Kidney (tissue), 14 donors: Measurements from ENCODE around the gene HTR3A. TPM values are rescaled to one million over a fixed set of nuclear protein-coding genes. Genes with fewer than 3 reads are reported as not detected.
"Not testable (repeated sequence)": the region's sequence is repeated elsewhere in the genome, so short reads cannot be mapped to it uniquely, and the experiment has no call there.

ENCODE experiments used
- DNase-seq, 5 donors: peaks; one replicate each; pipeline ENCODE4 v3.0.0-alpha.2; 2013 to 2020
- FAIRE-seq: peaks from 2 replicates; lab custom pipeline; 2012; peaks lifted over from hg19 to GRCh38; lab: Jason Lieb, UNC
- H3K27ac ChIP-seq, 2 donors: one replicate each; pipeline ENCODE4 v1.7.0; 2013; ENCODE audit warnings: low read depth in 2 of 2, low read length in 2 of 2, inconsistent platforms in 1 of 2
- H3K27me3 ChIP-seq: one replicate; pipeline ENCODE4 v1.7.1; 2013; ENCODE audit warnings: low read length, inconsistent platforms; ENCODE audit not compliant: control insufficient read depth, insufficient read depth
- H3K36me3 ChIP-seq, 3 donors: one replicate each; pipeline versions ENCODE4 v1.7.0 to v1.7.1; 2013; ENCODE audit warnings: low read length in 3 of 3, control low read depth in 1 of 3, inconsistent platforms in 1 of 3; ENCODE audit not compliant: insufficient read depth in 3 of 3, control insufficient read depth in 2 of 3
- H3K4me1 ChIP-seq, 3 donors: one replicate each; pipeline versions ENCODE4 v1.7.0 to v1.7.1; 2013; ENCODE audit warnings: low read length in 3 of 3, inconsistent platforms in 1 of 3, low read depth in 1 of 3; ENCODE audit not compliant: control insufficient read depth in 2 of 3, insufficient read depth in 2 of 3
- H3K4me3 ChIP-seq, 3 donors: one replicate each; pipeline versions ENCODE4 v1.7.0 to v1.8.1; 2013; ENCODE audit warnings: low read length in 3 of 3, control low read depth in 1 of 3, inconsistent platforms in 1 of 3
- H3K9ac ChIP-seq, 3 donors: one replicate each; pipeline versions ENCODE4 v1.7.0 to v1.7.1; 2013; ENCODE audit warnings: low read length in 3 of 3, control low read depth in 1 of 3, inconsistent platforms in 1 of 3
- H3K9me3 ChIP-seq, 3 donors: one replicate each; pipeline versions ENCODE4 v1.7.0 to v1.7.1; 2013; ENCODE audit warnings: low read length in 3 of 3, control low read depth in 1 of 3, inconsistent platforms in 1 of 3; ENCODE audit not compliant: control insufficient read depth in 2 of 3, insufficient read depth in 1 of 3
- CTCF ChIP-seq: IDR thresholded peaks from 3 replicates; pipeline ENCODE4 v1.5.1; 2012; ENCODE audit warnings: mild to moderate bottlenecking, moderate library complexity, borderline replicate concordance; ENCODE audit not compliant: insufficient read depth; ENCODE audit errors: extremely low read depth
- intact Hi-C: fragments of 100-400 bp; cut with DNase I; formaldehyde crosslinking; loops from one replicate; pipeline ENCODE4 v1.11.1; 2022
- polyA plus RNA-seq: library from polyadenylated mRNA; stranded (reverse); fragments of 350-450 nt; fragmentation: Illumina TruSeq; extraction: RNeasy Lipid Tissue Mini Kit (QIAGEN cat#74804); gene quantifications from one replicate; pipeline ENCODE4 v1.2.3, GENCODE V29; 2014; ENCODE audit warnings: low read depth, low replicate concordance; ENCODE audit not compliant: insufficient read depth
- total RNA-seq: library from RNA; stranded (reverse); fragmentation: NEBNext Ultra II Directional; extraction: Animal tissue kit (Norgen Biotek cat#: 25700); gene quantifications from one replicate; pipeline ENCODE4 v1.2.1, GENCODE V29; 2021
- donor health status: control.
- donor health status: control.
- donor health status: control.
- donor health status: control.
- donor health status: control.
- donor health status: DM: yes; HTN: yes; CAD: no.
- donor health status: Normal renal cell carcinoma (clear cell type).

The HTR3A gene
- total and polyA plus RNA-seq, 2 donors from 2014 or later, result 1.1 TPM; not detected in 1

- Histone ChIP-seq H3K9ac (no peak overlapping the region), H3K9me3 (no peaks in the 10 kb centered on the region), H3K27me3 (no peaks in the 10 kb centered on the region), H3K27ac (no peak overlapping the region), H3K36me3 (no peaks in the 10 kb centered on the region), H3K4me3 (no peak overlapping the region), H3K4me1 (no peaks in the 10 kb centered on the region)
- no peak for TF ChIP-seq CTCF
- DNase-seq (no peak), FAIRE-seq (no peak)
- intact Hi-C loops, result no loop called here
Observed at GRCh38 chr11:113932788-113933187, 42.1 kb upstream of the HTR3A start.

GRCh38 chr11:113934193-113934592 is 40.7 kb upstream of the HTR3A start:
- intact Hi-C loops, H3K27ac ChIP-seq, FAIRE-seq, H3K9ac ChIP-seq, H3K36me3 ChIP-seq, DNase-seq, H3K4me3 ChIP-seq, H3K27me3 ChIP-seq, H3K4me1 ChIP-seq, H3K9me3 ChIP-seq: not testable (repeated sequence)

GRCh38 chr11:113934761-113935160 is 40.1 kb upstream of the HTR3A start:
- Histone ChIP-seq H3K27ac (no peak overlapping the region), H3K4me1 (no peaks in the 10 kb centered on the region), H3K9me3 (no peaks in the 10 kb centered on the region), H3K9ac (no peak overlapping the region), H3K4me3 (no peak overlapping the region), H3K36me3 (no peaks in the 10 kb centered on the region), H3K27me3 (no peaks in the 10 kb centered on the region)
- no peak for TF ChIP-seq CTCF
- FAIRE-seq (no peak), DNase-seq (no peak)
- intact Hi-C loops, result no loop called here

- H3K4me3 ChIP-seq, result no peak overlapping the region
- no peak overlapping the region for H3K27ac ChIP-seq
- TF ChIP-seq CTCF, result no peak
- no peaks in the 10 kb centered on the region for H3K36me3 ChIP-seq
- no peaks in the 10 kb centered on the region for H3K9me3 ChIP-seq
- no peak for DNase-seq
- no peaks in the 10 kb centered on the region for H3K27me3 ChIP-seq
- no peak overlapping the region for H3K9ac ChIP-seq
- no peak for FAIRE-seq
- intact Hi-C loops, result no loop called here
- no peaks in the 10 kb centered on the region for H3K4me1 ChIP-seq
Observed at GRCh38 chr11:113935858-113936257, 39.0 kb upstream of the HTR3A start.
